Measurements from ENCODE around the gene SF3A2. TPM values are rescaled to one million over a fixed set of nuclear protein-coding genes. Genes with fewer than 3 reads are reported as not detected.

Gene SF3A2
- total RNA-seq, 1 experiment from 2014 or later = 107 TPM

DNA sequence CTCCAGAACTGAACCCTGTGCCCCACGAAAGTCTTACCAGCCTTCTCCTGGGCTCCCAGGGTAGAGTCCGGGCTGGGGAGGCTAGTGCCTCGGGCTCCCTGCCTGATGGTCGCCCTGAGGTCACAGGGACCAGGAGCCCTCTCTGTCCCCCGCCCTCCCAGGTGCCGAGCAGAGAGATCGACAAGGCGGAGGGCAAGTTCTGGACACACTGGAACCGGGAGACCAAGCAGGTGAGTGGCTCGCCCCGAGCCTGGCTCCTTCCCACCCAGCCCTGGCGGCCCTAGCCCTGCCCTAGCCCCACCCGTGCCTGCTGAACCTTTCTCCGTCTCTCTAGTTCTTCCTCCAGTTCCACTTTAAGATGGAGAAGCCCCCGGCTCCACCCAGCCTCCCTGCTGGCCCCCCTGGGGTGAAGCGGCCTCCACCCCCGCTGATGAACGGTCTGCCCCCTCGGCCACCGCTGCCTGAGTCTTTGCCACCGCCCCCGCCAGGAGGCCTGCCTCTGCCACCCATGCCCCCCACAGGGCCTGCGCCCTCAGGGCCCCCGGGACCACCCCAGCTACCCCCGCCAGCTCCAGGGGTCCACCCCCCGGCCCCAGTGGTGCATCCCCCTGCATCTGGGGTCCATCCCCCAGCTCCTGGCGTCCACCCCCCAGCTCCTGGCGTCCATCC, 10.9 kb downstream of the SF3A2 start:
- no peak for DNase-seq
- H3K4me3 ChIP-seq (ENCODE audit: insufficient read depth, low read depth, low read length) = no peak overlapping the region
- peaks cover 32% of the 10 kb centered on the region for H3K36me3 ChIP-seq (replicated peaks; ENCODE audit: control insufficient read depth, insufficient read depth, low read length)
- H3K27me3 ChIP-seq (ENCODE audit: control insufficient read depth, insufficient read depth, low read length) = no peaks in the 10 kb centered on the region; the same call in 1 of the 2 replicates

GRCh38 chr19:2248136-2249009, 11.7 kb downstream of the SF3A2 start:
- Histone ChIP-seq H3K36me3 (replicated peaks; ENCODE audit: control insufficient read depth, insufficient read depth, low read length) (peaks cover 28% of the 10 kb centered on the region), H3K27me3 (ENCODE audit: control insufficient read depth, insufficient read depth, low read length) (peaks cover 7% of the 10 kb centered on the region), H3K4me3 (ENCODE audit: insufficient read depth, low read depth, low read length) (no peak overlapping the region)
- DNase-seq = no peak

- Histone ChIP-seq H3K4me3 (ENCODE audit: insufficient read depth, low read depth, low read length) (no peak within 1 kb of the TSS), H3K36me3 (replicated peaks; ENCODE audit: control insufficient read depth, insufficient read depth, low read length) (peaks cover 21% of the 10 kb centered on the region), H3K27me3 (ENCODE audit: control insufficient read depth, insufficient read depth, low read length) (peaks cover 14% of the 10 kb centered on the region)
- no peak for DNase-seq
These were observed 12.6 kb downstream of the SF3A2 start, which contains the start of gene AMH for GRCh38 chr19:2249010-2249866. Gene AMH, plus strand, starts transcription at chr19:2249323. Its CDS starts 10 bp downstream, at chr19:2249333.

- peaks cover 13% of the 10 kb centered on the region for H3K36me3 ChIP-seq (replicated peaks; ENCODE audit: control insufficient read depth, insufficient read depth, low read length)
- H3K4me3 ChIP-seq (ENCODE audit: insufficient read depth, low read depth, low read length) = no peak overlapping the region
- DNase-seq = peak; percentile 84
- peaks cover 14% of the 10 kb centered on the region for H3K27me3 ChIP-seq (ENCODE audit: control insufficient read depth, insufficient read depth, low read length)
These were observed 13.5 kb downstream of the SF3A2 start for GRCh38 chr19:2249880-2250765.

DNA sequence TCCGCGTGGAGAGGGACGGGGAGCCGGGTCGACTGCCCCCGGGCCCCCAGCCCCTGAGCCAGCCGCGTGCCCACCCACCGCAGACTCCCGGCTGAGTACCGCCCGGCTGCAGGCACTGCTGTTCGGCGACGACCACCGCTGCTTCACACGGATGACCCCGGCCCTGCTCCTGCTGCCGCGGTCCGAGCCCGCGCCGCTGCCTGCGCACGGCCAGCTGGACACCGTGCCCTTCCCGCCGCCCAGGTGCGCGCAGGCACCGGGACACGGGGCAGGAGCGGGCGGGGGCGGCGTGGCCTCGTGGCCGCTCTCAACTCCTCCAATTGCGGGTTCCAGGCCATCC, 14.1 kb downstream of the SF3A2 start:
- peaks cover 14% of the 10 kb centered on the region for H3K27me3 ChIP-seq (ENCODE audit: control insufficient read depth, insufficient read depth, low read length)
- peaks cover 10% of the 10 kb centered on the region for H3K36me3 ChIP-seq (replicated peaks; ENCODE audit: control insufficient read depth, insufficient read depth, low read length)
- DNase-seq = no peak
- H3K4me3 ChIP-seq (ENCODE audit: insufficient read depth, low read depth, low read length) = no peak overlapping the region

DNA sequence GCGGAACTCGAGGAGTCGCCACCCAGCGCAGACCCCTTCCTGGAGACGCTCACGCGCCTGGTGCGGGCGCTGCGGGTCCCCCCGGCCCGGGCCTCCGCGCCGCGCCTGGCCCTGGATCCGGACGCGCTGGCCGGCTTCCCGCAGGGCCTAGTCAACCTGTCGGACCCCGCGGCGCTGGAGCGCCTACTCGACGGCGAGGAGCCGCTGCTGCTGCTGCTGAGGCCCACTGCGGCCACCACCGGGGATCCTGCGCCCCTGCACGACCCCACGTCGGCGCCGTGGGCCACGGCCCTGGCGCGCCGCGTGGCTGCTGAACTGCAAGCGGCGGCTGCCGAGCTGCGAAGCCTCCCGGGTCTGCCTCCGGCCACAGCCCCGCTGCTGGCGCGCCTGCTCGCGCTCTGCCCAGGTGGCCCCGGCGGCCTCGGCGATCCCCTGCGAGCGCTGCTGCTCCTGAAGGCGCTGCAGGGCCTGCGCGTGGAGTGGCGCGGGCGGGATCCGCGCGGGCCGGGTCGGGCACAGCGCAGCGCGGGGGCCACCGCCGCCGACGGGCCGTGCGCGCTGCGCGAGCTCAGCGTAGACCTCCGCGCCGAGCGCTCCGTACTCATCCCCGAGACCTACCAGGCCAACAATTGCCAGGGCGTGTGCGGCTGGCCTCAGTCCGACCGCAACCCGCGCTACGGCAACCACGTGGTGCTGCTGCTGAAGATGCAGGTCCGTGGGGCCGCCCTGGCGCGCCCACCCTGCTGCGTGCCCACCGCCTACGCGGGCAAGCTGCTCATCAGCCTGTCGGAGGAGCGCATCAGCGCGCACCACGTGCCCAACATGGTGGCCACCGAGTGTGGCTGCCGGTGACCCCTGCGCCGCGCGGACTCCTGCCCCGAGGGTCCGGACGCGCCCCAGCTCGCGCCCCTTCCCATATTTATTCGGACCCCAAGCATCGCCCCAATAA, 14.8 kb downstream of the SF3A2 start:
- DNase-seq = no peak
- peaks cover 6% of the 10 kb centered on the region for H3K36me3 ChIP-seq (replicated peaks; ENCODE audit: control insufficient read depth, insufficient read depth, low read length)
- peaks cover 14% of the 10 kb centered on the region for H3K27me3 ChIP-seq (ENCODE audit: control insufficient read depth, insufficient read depth, low read length)
- H3K4me3 ChIP-seq (ENCODE audit: insufficient read depth, low read depth, low read length) = no peak overlapping the region

DNA sequence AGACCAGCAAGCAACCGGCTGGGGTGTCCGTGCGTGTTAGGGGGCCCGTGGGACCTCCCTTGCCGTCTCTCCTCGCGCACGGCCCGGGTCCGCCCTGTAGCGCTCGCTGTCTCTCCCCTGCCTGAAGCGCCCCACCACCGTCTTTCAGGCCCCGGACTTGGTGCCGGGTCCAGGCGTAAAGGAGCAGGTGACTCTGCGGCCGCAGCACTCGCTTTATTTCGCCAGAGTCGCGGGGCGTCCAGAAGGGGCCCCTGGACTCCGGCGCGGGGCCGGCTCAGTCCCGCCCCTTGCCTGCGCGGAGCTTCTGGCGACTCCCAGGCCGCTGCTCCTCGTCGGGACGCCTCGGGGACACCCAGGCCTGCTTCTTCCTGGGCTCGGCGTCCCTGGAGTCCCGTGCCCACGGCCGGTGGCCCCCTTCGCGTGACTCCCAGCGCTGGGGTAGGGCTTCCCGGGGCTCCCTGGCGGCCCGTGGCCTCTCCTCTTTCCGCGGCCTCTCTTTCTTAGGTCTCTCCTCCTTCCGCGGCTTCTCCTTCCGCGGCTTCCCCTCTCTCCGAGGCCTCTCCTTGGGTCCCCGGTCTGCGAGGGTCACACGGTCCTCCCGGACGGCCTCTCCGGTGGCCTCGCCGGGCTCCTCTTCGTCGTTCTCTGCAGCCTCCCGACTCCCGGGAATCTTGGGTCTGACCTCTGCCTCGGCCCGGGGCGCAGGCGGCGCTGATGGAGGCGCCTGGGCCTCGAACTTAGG, 15.6 kb downstream of the SF3A2 start:
- Histone ChIP-seq H3K4me3 (ENCODE audit: insufficient read depth, low read depth, low read length) (no peak overlapping the region), H3K27me3 (ENCODE audit: control insufficient read depth, insufficient read depth, low read length) (peaks cover 14% of the 10 kb centered on the region), H3K36me3 (replicated peaks; ENCODE audit: control insufficient read depth, insufficient read depth, low read length) (peaks cover 1% of the 10 kb centered on the region)
- peak; percentile 85 for DNase-seq

GRCh38 chr19:2252797-2253105, 16.1 kb downstream of the SF3A2 start:
- no peaks in the 10 kb centered on the region for H3K36me3 ChIP-seq (replicated peaks; ENCODE audit: control insufficient read depth, insufficient read depth, low read length)
- H3K4me3 ChIP-seq (ENCODE audit: insufficient read depth, low read depth, low read length) = peak overlapping the region; percentile 47; the same call in 1 of the 2 replicates
- DNase-seq = no peak
- peaks cover 14% of the 10 kb centered on the region for H3K27me3 ChIP-seq (ENCODE audit: control insufficient read depth, insufficient read depth, low read length)

GRCh38 chr19:2253106-2254063, 16.8 kb downstream of the SF3A2 start:
- no peaks in the 10 kb centered on the region for H3K36me3 ChIP-seq (replicated peaks; ENCODE audit: control insufficient read depth, insufficient read depth, low read length)
- peak overlapping the region; percentile 47 for H3K4me3 ChIP-seq (ENCODE audit: insufficient read depth, low read depth, low read length)
- peak; percentile 96 for DNase-seq
- peaks cover 14% of the 10 kb centered on the region for H3K27me3 ChIP-seq (ENCODE audit: control insufficient read depth, insufficient read depth, low read length)

- peak overlapping the region; percentile 47; the same call in 1 of the 2 replicates for H3K4me3 ChIP-seq (ENCODE audit: insufficient read depth, low read depth, low read length)
- DNase-seq = peak; percentile 95
- H3K36me3 ChIP-seq (replicated peaks; ENCODE audit: control insufficient read depth, insufficient read depth, low read length) = no peaks in the 10 kb centered on the region
- peaks cover 14% of the 10 kb centered on the region for H3K27me3 ChIP-seq (ENCODE audit: control insufficient read depth, insufficient read depth, low read length)
These were observed 17.6 kb downstream of the SF3A2 start for GRCh38 chr19:2254064-2254872.
